Caco-2 (cell line): ENCODE data around the gene GIMAP5. TPM values are rescaled to one million over a fixed set of nuclear protein-coding genes. Genes with fewer than 3 reads are reported as not detected.

ENCODE experiments used
- BruUV-seq: library from RNA; stranded (reverse); fragments of 400-500 nt; replicated peaks from 2 replicates; lab custom pipeline; 2021; lab: Mats Ljungman, UMichigan
- CTCF ChIA-PET: fragments of 300-600 bp; sonication (Branson Sonifier 250); formaldehyde crosslinking; loops from one replicate; lab custom pipeline; 2022; ENCODE audit warnings: antibody characterized with exemption; lab: Charles Lee
- POLR2A ChIA-PET: fragments of 300-600 bp; sonication (Branson Sonifier 250); formaldehyde crosslinking; loops from one replicate; lab custom pipeline; 2022; ENCODE audit warnings: antibody characterized with exemption; lab: Charles Lee
- DNase-seq, 2 experiments: peaks; one replicate each; pipeline versions ENCODE4 v3.0.0 to v3.0.0-alpha.2; 2020 to 2022
- H3K27me3 ChIP-seq: replicated peaks from 2 replicates; pipeline ENCODE4 v1.6.0; 2011; ENCODE audit warnings: low read length; ENCODE audit not compliant: control insufficient read depth, insufficient read depth
- H3K36me3 ChIP-seq: 2 replicates; pipeline ENCODE4 v1.5.1; 2011; ENCODE audit warnings: low read length; ENCODE audit not compliant: control insufficient read depth, insufficient read depth
- H3K4me1 ChIP-seq: fragments of 250-450 bp; sonication (Bioruptor Pico); 2 replicates; pipeline ENCODE4 v1.5.1; 2020; ENCODE audit warnings: mild to moderate bottlenecking
- H3K4me3 ChIP-seq: 2 replicates; pipeline ENCODE4 v1.5.1; 2011; ENCODE audit warnings: low read depth, mild to moderate bottlenecking, control low read depth, low read length
- H3K9me3 ChIP-seq: fragments of 250-450 bp; sonication (Bioruptor Pico); 2 replicates; pipeline ENCODE4 v1.5.1; 2020; ENCODE audit warnings: mild to moderate bottlenecking, moderate library complexity
- H3K27ac Mint-ChIP-seq: one replicate; pipeline ENCODE4 v1.8.0; 2022; ENCODE audit warnings: mixed read lengths; ENCODE audit not compliant: unreplicated experiment
- H3K27me3 Mint-ChIP-seq: one replicate; pipeline ENCODE4 v1.8.0; 2022; ENCODE audit warnings: mixed read lengths; ENCODE audit not compliant: insufficient read depth, unreplicated experiment
- H3K36me3 Mint-ChIP-seq: one replicate; pipeline ENCODE4 v1.8.0; 2022; ENCODE audit warnings: mild to moderate bottlenecking, mixed read lengths; ENCODE audit not compliant: insufficient read depth, unreplicated experiment
- H3K4me1 Mint-ChIP-seq: one replicate; pipeline ENCODE4 v1.8.0; 2022; ENCODE audit warnings: low read depth, mixed read lengths; ENCODE audit not compliant: unreplicated experiment
- H3K4me3 Mint-ChIP-seq: one replicate; pipeline ENCODE4 v1.8.0; 2022; ENCODE audit warnings: mild to moderate bottlenecking, moderate library complexity, mixed read lengths; ENCODE audit not compliant: unreplicated experiment
- H3K9me3 Mint-ChIP-seq: one replicate; pipeline ENCODE4 v1.8.0; 2022; ENCODE audit warnings: mixed read lengths; ENCODE audit not compliant: unreplicated experiment
- CTCF ChIP-seq, 2 experiments: fragments of 200-600 bp in 1 of 2; IDR thresholded peaks; 1 replicate in 1 of 2; 2 replicates in 1 of 2; pipeline versions ENCODE4 v1.5.1 to v1.8.0; 2011 to 2022; ENCODE audit warnings: antibody characterized with exemption in 1 of 2, control low read depth in 1 of 2, inconsistent platforms in 1 of 2, low read depth in 1 of 2, low read length in 1 of 2, mild to moderate bottlenecking in 1 of 2, moderate library complexity in 1 of 2; ENCODE audit not compliant: insufficient read depth in 1 of 2, severe bottlenecking in 1 of 2, unreplicated experiment in 1 of 2
- intact Hi-C: fragments of 100-400 bp; cut with micrococcal nuclease; formaldehyde crosslinking; loops from one replicate; pipeline ENCODE4 v1.10.0; 2022; ENCODE audit not compliant: unreplicated experiment
- total RNA-seq: library from RNA; stranded (reverse); gene quantifications from 2 replicates; pipeline ENCODE4 v1.2.3, GENCODE V29; 2022

Gene GIMAP5
- total RNA-seq, 1 experiment from 2014 or later: not detected

DNA sequence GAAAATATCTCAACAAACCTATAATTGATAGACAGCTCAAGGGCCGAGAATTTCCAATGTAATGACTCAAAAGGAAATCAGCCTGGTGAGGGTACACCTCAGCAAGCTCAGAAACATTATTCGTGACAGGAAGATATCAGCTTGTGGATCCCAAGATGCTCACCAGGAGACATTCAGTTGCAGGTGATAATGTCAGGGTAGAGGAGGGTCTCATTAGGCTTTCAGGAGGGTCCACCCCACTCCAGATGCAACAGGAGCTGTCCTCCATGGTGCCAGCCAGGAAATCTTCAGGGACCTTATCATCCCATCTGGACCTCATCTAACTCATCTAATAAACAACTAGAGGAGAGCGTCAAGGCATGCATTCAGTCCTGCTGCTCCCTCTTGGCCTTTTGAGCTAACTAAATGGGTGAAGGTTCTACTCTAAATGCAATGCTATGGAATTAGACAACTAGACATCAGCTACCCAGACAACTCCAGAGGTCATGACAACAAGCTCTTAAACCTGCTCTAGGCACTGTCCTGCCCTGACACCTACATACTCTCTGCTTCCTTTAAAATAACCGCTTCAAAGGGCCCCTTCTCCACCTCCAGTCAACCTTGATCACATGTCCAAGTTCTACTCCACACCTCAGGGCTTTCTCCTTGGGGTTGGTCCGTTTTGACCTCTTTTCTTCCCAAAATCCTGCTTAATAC, 4.3 kb upstream of the GIMAP5 start:
- no peak for TF ChIP-seq CTCF (IDR thresholded peaks at IDR 0.05; ENCODE audit: insufficient read depth in 1 of 2, low read depth in 1 of 2, low read length in 1 of 2, severe bottlenecking in 1 of 2, unreplicated experiment in 1 of 2)
- no peak overlapping the region for H3K4me3 Mint-ChIP-seq
- H3K9me3 ChIP-seq: peaks cover 7% of the 10 kb centered on the region; the same call in 1 of the 2 replicates
- CTCF ChIA-PET: no interaction called here
- no peaks in the 10 kb centered on the region for H3K4me1 ChIP-seq
- DNase-seq: no peak
- POLR2A ChIA-PET: no interaction called here
- H3K27me3 ChIP-seq: peaks cover 1% of the 10 kb centered on the region; the same call in 1 of the 2 replicates
- no peak overlapping the region for H3K4me3 ChIP-seq
- H3K36me3 Mint-ChIP-seq: no peaks in the 10 kb centered on the region
- peaks cover under 1% of the 10 kb centered on the region for H3K4me1 Mint-ChIP-seq
- no peaks in the 10 kb centered on the region for H3K36me3 ChIP-seq
- H3K9me3 Mint-ChIP-seq: peaks cover 11% of the 10 kb centered on the region
- BruUV-seq: no TSS peak
- H3K27ac Mint-ChIP-seq: no peak overlapping the region
- H3K27me3 Mint-ChIP-seq: peaks cover 12% of the 10 kb centered on the region
- intact Hi-C loops: no loop called here

DNA sequence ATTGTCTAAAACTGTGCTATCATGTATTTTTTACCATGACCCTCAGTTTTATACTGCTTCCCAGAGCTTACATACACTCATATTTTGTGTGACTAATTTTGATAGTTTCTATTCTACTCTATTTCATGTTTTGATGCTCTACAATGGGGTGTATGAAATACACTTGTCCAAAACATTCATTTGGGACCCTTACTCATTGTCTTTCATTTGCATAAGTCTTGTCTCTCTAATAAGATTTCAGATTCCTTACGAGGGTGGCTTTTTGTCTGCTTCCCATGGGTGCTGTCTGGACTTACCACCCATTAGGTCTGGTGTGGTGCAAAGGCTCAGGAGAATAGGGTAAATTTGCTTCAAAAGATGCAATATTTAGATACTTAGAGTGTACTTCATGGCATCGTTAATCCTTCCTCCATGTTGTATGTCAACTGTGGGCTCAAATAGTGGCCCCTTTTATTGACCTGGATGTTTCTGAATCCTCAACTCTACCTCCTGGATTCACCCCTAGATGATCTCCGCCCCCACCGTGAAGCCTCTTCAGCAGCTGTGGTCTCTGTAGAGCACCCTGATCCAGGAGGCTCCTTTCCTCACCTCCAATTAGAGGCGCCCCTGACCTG, 3.6 kb upstream of the GIMAP5 start:
- peaks cover 3% of the 10 kb centered on the region; the same call in 1 of the 2 replicates for H3K9me3 ChIP-seq
- intact Hi-C loops: no loop called here
- CTCF ChIA-PET: no interaction called here
- Mint-ChIP-seq H3K4me1 (peaks cover 3% of the 10 kb centered on the region), H3K36me3 (no peaks in the 10 kb centered on the region), H3K9me3 (peaks cover 5% of the 10 kb centered on the region), H3K27ac (no peak overlapping the region), H3K27me3 (peaks cover 15% of the 10 kb centered on the region), H3K4me3 (no peak overlapping the region)
- DNase-seq: no peak
- H3K27me3 ChIP-seq: peaks cover 1% of the 10 kb centered on the region; the same call in 1 of the 2 replicates
- TF ChIP-seq CTCF (IDR thresholded peaks at IDR 0.05; ENCODE audit: insufficient read depth in 1 of 2, low read depth in 1 of 2, low read length in 1 of 2, severe bottlenecking in 1 of 2, unreplicated experiment in 1 of 2): no peak
- no peaks in the 10 kb centered on the region for H3K4me1 ChIP-seq
- H3K4me3 ChIP-seq: no peak overlapping the region
- POLR2A ChIA-PET: no interaction called here
- H3K36me3 ChIP-seq: no peaks in the 10 kb centered on the region
- no TSS peak for BruUV-seq

- BruUV-seq: no TSS peak
- DNase-seq: no peak
- Mint-ChIP-seq H3K9me3 (no peaks in the 10 kb centered on the region), H3K27me3 (peaks cover 17% of the 10 kb centered on the region), H3K4me3 (no peak overlapping the region), H3K36me3 (no peaks in the 10 kb centered on the region), H3K4me1 (peaks cover 7% of the 10 kb centered on the region), H3K27ac (no peak overlapping the region)
- TF ChIP-seq CTCF (IDR thresholded peaks at IDR 0.05; ENCODE audit: insufficient read depth in 1 of 2, low read depth in 1 of 2, low read length in 1 of 2, severe bottlenecking in 1 of 2, unreplicated experiment in 1 of 2): no peak
- ChIA-PET POLR2A (no interaction called here), CTCF (no interaction called here)
- Histone ChIP-seq H3K36me3 (no peaks in the 10 kb centered on the region), H3K4me3 (no peak overlapping the region), H3K27me3 (peaks cover 1% of the 10 kb centered on the region; the same call in 1 of the 2 replicates), H3K4me1 (no peaks in the 10 kb centered on the region), H3K9me3 (no peaks in the 10 kb centered on the region)
- intact Hi-C loops: no loop called here
Observed at GRCh38 chr7:150734254-150734653, 3.0 kb upstream of the GIMAP5 start.
